KMS-11 (cell line): ENCODE results near the gene GPATCH4.
A peak's percentile ranks its signal among the peaks of the same experiment; 100 is the strongest.

ENCODE experiments used
- H2AFZ ChIP-seq: fragments of 200-600 bp; sonication (generic); 2 replicates; pipeline ENCODE4 v1.6.1; 2016; ENCODE audit warnings: antibody characterized with exemption, mixed run types, low read depth
- H3K27ac ChIP-seq: fragments of 200-600 bp; sonication (generic); 2 replicates; pipeline ENCODE4 v1.6.1; 2016; ENCODE audit warnings: mild to moderate bottlenecking, mixed run types
- H3K27me3 ChIP-seq: fragments of 200-600 bp; sonication (generic); 2 replicates; pipeline ENCODE4 v1.6.1; 2017; ENCODE audit warnings: mild to moderate bottlenecking, low read depth, mixed run types, moderate library complexity; ENCODE audit not compliant: insufficient read depth
- H3K36me3 ChIP-seq: fragments of 200-600 bp; sonication (generic); 2 replicates; pipeline ENCODE4 v1.6.1; 2017; ENCODE audit warnings: mild to moderate bottlenecking, mixed run types; ENCODE audit not compliant: insufficient read depth
- H3K4me1 ChIP-seq: fragments of 200-600 bp; sonication (generic); 2 replicates; pipeline ENCODE4 v1.6.1; 2016; ENCODE audit warnings: mild to moderate bottlenecking, low read depth, mixed run types; ENCODE audit not compliant: poor library complexity, severe bottlenecking
- H3K4me2 ChIP-seq: fragments of 200-600 bp; sonication (generic); 2 replicates; pipeline ENCODE4 v1.7.0; 2016; ENCODE audit warnings: mild to moderate bottlenecking, mixed run types
- H3K4me3 ChIP-seq: fragments of 200-600 bp; sonication (generic); IDR thresholded peaks from 2 replicates; pipeline ENCODE4 v1.6.1; 2017; ENCODE audit warnings: low read depth, low read length, mixed read lengths; ENCODE audit not compliant: insufficient read depth
- H3K79me2 ChIP-seq: fragments of 200-600 bp; sonication (generic); 2 replicates; pipeline ENCODE4 v1.6.1; 2016; ENCODE audit warnings: low read depth, mixed run types; ENCODE audit not compliant: insufficient read depth
- H3K9ac ChIP-seq: fragments of 200-600 bp; sonication (generic); 2 replicates; pipeline ENCODE4 v1.6.1; 2016; ENCODE audit warnings: mild to moderate bottlenecking, mixed run types
- H4K20me1 ChIP-seq: fragments of 200-600 bp; sonication (generic); 2 replicates; pipeline ENCODE4 v1.6.1; 2016; ENCODE audit warnings: mild to moderate bottlenecking, mixed run types; ENCODE audit not compliant: insufficient read depth
- CTCF ChIP-seq: fragments of 200-600 bp; sonication (generic); conservative IDR thresholded peaks from 2 replicates; pipeline ENCODE4 v1.6.1; 2017; ENCODE audit warnings: low read depth, mild to moderate bottlenecking, antibody characterized with exemption, low read length, moderate library complexity, mixed read lengths

GPATCH4 gene

GRCh38 chr1:156571261-156571852 is 29.9 kb downstream of the GPATCH4 start:
- Histone ChIP-seq H3K9ac (no peak overlapping the region; the same call in 1 of the 2 replicates), H4K20me1 (no peaks in the 10 kb centered on the region), H3K4me1 (peaks cover 13% of the 10 kb centered on the region), H3K4me2 (peak overlapping the region; percentile 70), H2AFZ (peak overlapping the region; percentile 62; the same call in 1 of the 2 replicates), H3K36me3 (no peaks in the 10 kb centered on the region), H3K27ac (no peak overlapping the region), H3K4me3 (no peak overlapping the region), H3K79me2 (no peaks in the 10 kb centered on the region), H3K27me3 (peaks cover 4% of the 10 kb centered on the region; the same call in 1 of the 2 replicates)
- no peak for TF ChIP-seq CTCF

GRCh38 chr1:156566436-156566835 is 34.8 kb downstream of the GPATCH4 start:
- Histone ChIP-seq H3K27me3 (no peaks in the 10 kb centered on the region), H3K36me3 (no peaks in the 10 kb centered on the region), H3K4me2 (no peak overlapping the region), H3K79me2 (no peaks in the 10 kb centered on the region), H3K9ac (no peak overlapping the region), H4K20me1 (no peaks in the 10 kb centered on the region), H2AFZ (no peak overlapping the region), H3K4me3 (no peak overlapping the region), H3K27ac (no peak overlapping the region), H3K4me1 (peaks cover 4% of the 10 kb centered on the region)
- TF ChIP-seq CTCF: no peak

- Histone ChIP-seq H3K4me1 (no peaks in the 10 kb centered on the region), H3K4me2 (no peak overlapping the region), H3K27ac (no peak overlapping the region), H3K27me3 (no peaks in the 10 kb centered on the region), H3K79me2 (no peaks in the 10 kb centered on the region), H2AFZ (no peak overlapping the region), H3K36me3 (no peaks in the 10 kb centered on the region), H3K9ac (no peak overlapping the region), H3K4me3 (no peak overlapping the region), H4K20me1 (no peaks in the 10 kb centered on the region)
- no peak for TF ChIP-seq CTCF
Observed at GRCh38 chr1:156565519-156565918, 35.8 kb downstream of the GPATCH4 start.

- no peaks in the 10 kb centered on the region for H3K4me1 ChIP-seq
- no peaks in the 10 kb centered on the region for H4K20me1 ChIP-seq
- H3K9ac ChIP-seq: no peak overlapping the region
- H2AFZ ChIP-seq: no peak overlapping the region
- no peak overlapping the region for H3K4me3 ChIP-seq
- no peak overlapping the region for H3K27ac ChIP-seq
- H3K36me3 ChIP-seq: no peaks in the 10 kb centered on the region
- H3K79me2 ChIP-seq: no peaks in the 10 kb centered on the region
- no peak for TF ChIP-seq CTCF
- H3K4me2 ChIP-seq: no peak overlapping the region
- H3K27me3 ChIP-seq: no peaks in the 10 kb centered on the region
Observed at GRCh38 chr1:156560585-156561163, 40.6 kb downstream of the GPATCH4 start.
